ENCODE results near the gene RANBP10. TPM values are rescaled to one million over a fixed set of nuclear protein-coding genes. Genes with fewer than 3 reads are reported as not detected.

Gene RANBP10
- total and polyA plus RNA-seq, 2 donors (not counting 3 experiments of a cell fraction or from before 2014, with no cell fraction given) = 25.6 to 28.8 TPM

GRCh38 chr16:67833415-67834241, 27.3 kb upstream of the RANBP10 start:
- intact Hi-C loops (cut with micrococcal nuclease) (loop anchor here (1.0 kb wide), 1 partner anchor 13 kb away; the partner anchor contains the start of gene NUTF2), dilution Hi-C loops (cut with MboI; ENCODE audit: extremely low pct_ligation_motif_present, low sequenced_read_pairs) (no loop called here)
- H3K27ac ChIP-seq (ENCODE audit: insufficient read depth, low read depth, low read length) = peak overlapping the region; percentile 29
- H3K9ac ChIP-seq (replicated peaks; ENCODE audit: extremely low read depth, insufficient read depth, low read length) = peak overlapping the region; percentile 70
- peak overlapping the region; percentile 96 for H2AFZ ChIP-seq (ENCODE audit: low read depth, low read length)
- ChIA-PET CTCF (interaction anchor here (0.7 to 2.3 kb wide), 11 partner anchors 10 to 312 kb away, joined by 3 to 35 read pairs (median 6); partner anchors contain the start of genes CENPT, RANBP10, RIPOR1 and TSNAXIP1), POLR2A (interaction anchor here (1.0 kb wide), 2 partner anchors 17 to 99 kb away, joined by 3 to 4 read pairs; no protein-coding TSS in a partner anchor)
- peak; percentile 94 for DNase-seq (ENCODE audit: low read depth, low spot score)
- TSS peak; percentile 34 for BruUV-seq (replicated peaks)
- peak overlapping the region; percentile 78 for H3K4me2 ChIP-seq (ENCODE audit: insufficient read depth, low read length)
- peaks cover 11% of the 10 kb centered on the region for H3K79me2 ChIP-seq (ENCODE audit: control insufficient read depth, insufficient read depth, low read length)
- peaks cover 4 to 28% of the 10 kb centered on the region in 2 experiments for H3K36me3 ChIP-seq (ENCODE audit: control insufficient read depth in 2 of 2, extremely low read depth in 1 of 2, insufficient read depth in 2 of 2, low read length in 2 of 2)
- H3K27me3 ChIP-seq (ENCODE audit: control insufficient read depth in 2 of 2, insufficient read depth in 2 of 2, low read length in 2 of 2) = no peaks in the 10 kb centered on the region
- H3K4me1 ChIP-seq (ENCODE audit: control insufficient read depth, extremely low read depth, insufficient read depth, low read length) = peaks cover 7% of the 10 kb centered on the region
- peak; percentile 97 for FAIRE-seq
- H3K4me3 ChIP-seq (replicated peaks in 1 of 3; ENCODE audit: insufficient read depth in 1 of 3, low read depth in 1 of 3, low read length in 3 of 3) = peak overlapping the region; percentile 33 to 69 (median 68)
- no peaks in the 10 kb centered on the region for H3K9me3 ChIP-seq (replicated peaks; ENCODE audit: control insufficient read depth, insufficient read depth, low read length)
- H3K9me1 ChIP-seq (replicated peaks; ENCODE audit: control insufficient read depth, extremely low read depth, insufficient read depth, low read length) = no peaks in the 10 kb centered on the region
- no peak for TF ChIP-seq FOS (IDR thresholded peaks at IDR 0.05; ENCODE audit: borderline replicate concordance, insufficient read depth, low read length)
- TF ChIP-seq CTCF (IDR thresholded peaks at IDR 0.05; ENCODE audit: extremely low read depth in 1 of 2, insufficient read depth in 1 of 2, low read depth in 1 of 2, low read length in 2 of 2) = no peak
- no peak for TF ChIP-seq EZH2 (IDR thresholded peaks at IDR 0.05; ENCODE audit: borderline replicate concordance, low read depth, low read length, severe bottlenecking)
- no peak for TF ChIP-seq JUN (IDR thresholded peaks at IDR 0.05; ENCODE audit: borderline replicate concordance, insufficient read depth, insufficient read length, low read depth)
- peak; percentile 51 for TF ChIP-seq MYC (IDR thresholded peaks at IDR 0.05; ENCODE audit: low read depth, low read length)
- TF ChIP-seq POLR2A (IDR thresholded peaks at IDR 0.05; ENCODE audit: low read depth, low read length) = peak; percentile 91
- no peak for TF ChIP-seq GATA2 (IDR thresholded peaks at IDR 0.05; ENCODE audit: insufficient read depth, insufficient read length, low read depth, low read length)
- TF ChIP-seq MAX (IDR thresholded peaks at IDR 0.05; ENCODE audit: insufficient read depth, insufficient read length) = no peak
- peak; percentile 89 for TF ChIP-seq POLR2AphosphoS5 (IDR thresholded peaks at IDR 0.05; ENCODE audit: insufficient read depth, low read depth, low read length)
- H4K20me1 ChIP-seq (replicated peaks; ENCODE audit: control insufficient read depth, extremely low read depth, insufficient read depth, low read length) = no peaks in the 10 kb centered on the region

All from endothelial cell of umbilical vein (primary cell).